Activated T-helper 2 cell treated with anti-CD3 and anti-CD28 coated beads, Interferon-gamma antibody, Interleukin-2, Interleukin-4, amounts not matched to agents 10 μg/mL and 5 μg/mL and 100 μg/mL, durations not matched to agents 14 hours and 24 hours and 36 hours (primary cell): ENCODE results near the gene NRBP1. TPM values are rescaled to one million over a fixed set of nuclear protein-coding genes. Genes with fewer than 3 reads are reported as not detected.

Source experiments
- DNase-seq: peaks from one replicate; pipeline ENCODE4 v3.0.0; 2021; ENCODE audit warnings: low spot score
- H3K27ac Mint-ChIP-seq: one replicate; pipeline ENCODE4 v1.8.0; 2021; ENCODE audit warnings: mixed read lengths
- H3K27me3 Mint-ChIP-seq: one replicate; pipeline ENCODE4 v1.8.0; 2021; ENCODE audit warnings: low read depth, mixed read lengths
- H3K36me3 Mint-ChIP-seq: one replicate; pipeline ENCODE4 v1.8.0; 2021; ENCODE audit warnings: low read depth, mixed read lengths
- H3K4me1 Mint-ChIP-seq: one replicate; pipeline ENCODE4 v1.8.0; 2021; ENCODE audit warnings: low read depth, mixed read lengths
- H3K4me3 Mint-ChIP-seq: one replicate; pipeline ENCODE4 v1.8.0; 2021; ENCODE audit warnings: low read depth, mild to moderate bottlenecking, moderate library complexity, mixed read lengths
- H3K9me3 Mint-ChIP-seq: one replicate; pipeline ENCODE4 v1.8.0; 2021; ENCODE audit warnings: mixed read lengths
- intact Hi-C: fragments of 100-400 bp; cut with micrococcal nuclease; formaldehyde crosslinking; loops from one replicate; pipeline ENCODE4 v1.15.1; 2023
- total RNA-seq: library from RNA; stranded (reverse); gene quantifications from 2 replicates; pipeline ENCODE4 v1.2.3, GENCODE V29; 2022

Gene NRBP1
- 98.0 and 106 TPM in 2 replicates for total RNA-seq

- Mint-ChIP-seq H3K9me3 (no peaks in the 10 kb centered on the region), H3K27me3 (no peaks in the 10 kb centered on the region), H3K27ac (peak within 1 kb of the TSS; percentile 98), H3K36me3 (peaks cover 13% of the 10 kb centered on the region), H3K4me3 (peak within 1 kb of the TSS; percentile 98), H3K4me1 (peaks cover 25% of the 10 kb centered on the region)
- intact Hi-C loops, result loop anchor here (1.0 to 5.0 kb wide), 7 partner anchors 19 to 254 kb away; partner anchors contain the start of genes CCDC121, EIF2B4, GPN1 and GTF3C2
- DNase-seq, result peak; percentile 91
Observed at GRCh38 chr2:27428213-27428977, at the start of gene NRBP1. Gene NRBP1, plus strand, starts transcription at chr2:27428631. Its CDS starts 4,643 bp downstream, at chr2:27433274.

GRCh38 chr2:27378809-27379290 lies 49.6 kb upstream of the NRBP1 start:
- H3K4me1 Mint-ChIP-seq, result peaks cover 18% of the 10 kb centered on the region
- peak overlapping the region; percentile 89 for H3K27ac Mint-ChIP-seq
- H3K9me3 Mint-ChIP-seq, result no peaks in the 10 kb centered on the region
- peak overlapping the region; percentile 86 for H3K4me3 Mint-ChIP-seq
- peaks cover 89% of the 10 kb centered on the region for H3K36me3 Mint-ChIP-seq
- intact Hi-C loops, result no loop called here
- H3K27me3 Mint-ChIP-seq, result no peaks in the 10 kb centered on the region
- DNase-seq, result no peak

- H3K4me3 Mint-ChIP-seq, result peak overlapping the region; percentile 86
- H3K4me1 Mint-ChIP-seq, result peaks cover 18% of the 10 kb centered on the region
- H3K27ac Mint-ChIP-seq, result peak overlapping the region; percentile 89
- H3K27me3 Mint-ChIP-seq, result no peaks in the 10 kb centered on the region
- H3K36me3 Mint-ChIP-seq, result peaks cover 90% of the 10 kb centered on the region
- no peak for DNase-seq
- intact Hi-C loops, result no loop called here
- H3K9me3 Mint-ChIP-seq, result no peaks in the 10 kb centered on the region
Observed at GRCh38 chr2:27379383-27379835, 49.0 kb upstream of the NRBP1 start.

- no peaks in the 10 kb centered on the region for H3K27me3 Mint-ChIP-seq
- intact Hi-C loops, result loop anchor here (1.0 kb wide), 1 partner anchor 10 kb away; the partner anchor contains the start of genes EIF2B4 and SNX17
- H3K4me3 Mint-ChIP-seq, result peak overlapping the region; percentile 86
- no peak for DNase-seq
- H3K36me3 Mint-ChIP-seq, result peaks cover 89% of the 10 kb centered on the region
- no peaks in the 10 kb centered on the region for H3K9me3 Mint-ChIP-seq
- peak overlapping the region; percentile 89 for H3K27ac Mint-ChIP-seq
- H3K4me1 Mint-ChIP-seq, result peaks cover 18% of the 10 kb centered on the region
Observed at GRCh38 chr2:27379836-27380625, 48.4 kb upstream of the NRBP1 start.

GRCh38 chr2:27380626-27381545 lies 47.5 kb upstream of the NRBP1 start, which contains the start of gene ZNF513:
Gene ZNF513, minus strand, starts transcription at chr2:27380734. Its CDS starts 208 bp downstream, at chr2:27380526.
- peak within 1 kb of the TSS; percentile 86 for H3K4me3 Mint-ChIP-seq
- H3K27me3 Mint-ChIP-seq, result no peaks in the 10 kb centered on the region
- peak; percentile 84 for DNase-seq
- peaks cover 18% of the 10 kb centered on the region for H3K4me1 Mint-ChIP-seq
- intact Hi-C loops, result loop anchor here (1.0 kb wide), 1 partner anchor 11 kb away; the partner anchor contains the start of genes EIF2B4 and SNX17
- H3K27ac Mint-ChIP-seq, result peak within 1 kb of the TSS; percentile 92
- H3K36me3 Mint-ChIP-seq, result peaks cover 89% of the 10 kb centered on the region
- no peaks in the 10 kb centered on the region for H3K9me3 Mint-ChIP-seq

- Mint-ChIP-seq H3K4me1 (peaks cover 18% of the 10 kb centered on the region), H3K36me3 (peaks cover 83% of the 10 kb centered on the region), H3K27me3 (no peaks in the 10 kb centered on the region), H3K27ac (peak overlapping the region; percentile 92), H3K4me3 (peak overlapping the region; percentile 86), H3K9me3 (no peaks in the 10 kb centered on the region)
- intact Hi-C loops, result no loop called here
- no peak for DNase-seq
Observed at GRCh38 chr2:27381577-27382181, 46.8 kb upstream of the NRBP1 start.

- Mint-ChIP-seq H3K4me1 (peaks cover 23% of the 10 kb centered on the region), H3K9me3 (no peaks in the 10 kb centered on the region), H3K36me3 (peaks cover 41% of the 10 kb centered on the region), H3K4me3 (peak overlapping the region; percentile 23), H3K27ac (peak overlapping the region; percentile 77), H3K27me3 (no peaks in the 10 kb centered on the region)
- DNase-seq, result no peak
- intact Hi-C loops, result no loop called here
Observed at GRCh38 chr2:27390822-27391679, 37.4 kb upstream of the NRBP1 start.

GRCh38 chr2:27393225-27393624 lies 35.2 kb upstream of the NRBP1 start:
- peaks cover 43% of the 10 kb centered on the region for H3K36me3 Mint-ChIP-seq
- intact Hi-C loops, result no loop called here
- H3K27me3 Mint-ChIP-seq, result no peaks in the 10 kb centered on the region
- H3K9me3 Mint-ChIP-seq, result no peaks in the 10 kb centered on the region
- DNase-seq, result no peak
- peaks cover 27% of the 10 kb centered on the region for H3K4me1 Mint-ChIP-seq
- no peak overlapping the region for H3K4me3 Mint-ChIP-seq
- no peak overlapping the region for H3K27ac Mint-ChIP-seq

- Mint-ChIP-seq H3K9me3 (no peaks in the 10 kb centered on the region), H3K27ac (peak overlapping the region; percentile 20), H3K4me3 (no peak overlapping the region), H3K4me1 (peaks cover 23% of the 10 kb centered on the region), H3K36me3 (peaks cover 44% of the 10 kb centered on the region), H3K27me3 (no peaks in the 10 kb centered on the region)
- intact Hi-C loops, result no loop called here
- DNase-seq, result no peak
Observed at GRCh38 chr2:27398962-27399361, 29.5 kb upstream of the NRBP1 start.

- H3K27ac Mint-ChIP-seq, result peak overlapping the region; percentile 29
- H3K27me3 Mint-ChIP-seq, result no peaks in the 10 kb centered on the region
- DNase-seq, result no peak
- peaks cover 22% of the 10 kb centered on the region for H3K4me1 Mint-ChIP-seq
- intact Hi-C loops, result no loop called here
- peaks cover 50% of the 10 kb centered on the region for H3K36me3 Mint-ChIP-seq
- H3K4me3 Mint-ChIP-seq, result no peak overlapping the region
- H3K9me3 Mint-ChIP-seq, result no peaks in the 10 kb centered on the region
Observed at GRCh38 chr2:27400348-27401135, 27.9 kb upstream of the NRBP1 start.
